HG02840 (cell line): ENCODE measurements around the gene SHMT1.
"Not testable (repeated sequence)": the region's sequence is repeated elsewhere in the genome, so short reads cannot be mapped to it uniquely, and the experiment has no call there.

Source experiments
- ATAC-seq: cut with Tn5 transposase; IDR thresholded peaks from one replicate; pipeline ENCODE4 v1.9.1; 2021; ENCODE audit warnings: mild to moderate bottlenecking, moderate library complexity, moderate number of reproducible peaks; ENCODE audit not compliant: unreplicated experiment, low FRiP score

Gene SHMT1

GRCh38 chr17:18303206-18303605 lies 60.1 kb downstream of the SHMT1 start:
- not testable (repeated sequence) for ATAC-seq

- no peak for ATAC-seq
These were observed 62.4 kb downstream of the SHMT1 start for GRCh38 chr17:18300725-18301480.

DNA sequence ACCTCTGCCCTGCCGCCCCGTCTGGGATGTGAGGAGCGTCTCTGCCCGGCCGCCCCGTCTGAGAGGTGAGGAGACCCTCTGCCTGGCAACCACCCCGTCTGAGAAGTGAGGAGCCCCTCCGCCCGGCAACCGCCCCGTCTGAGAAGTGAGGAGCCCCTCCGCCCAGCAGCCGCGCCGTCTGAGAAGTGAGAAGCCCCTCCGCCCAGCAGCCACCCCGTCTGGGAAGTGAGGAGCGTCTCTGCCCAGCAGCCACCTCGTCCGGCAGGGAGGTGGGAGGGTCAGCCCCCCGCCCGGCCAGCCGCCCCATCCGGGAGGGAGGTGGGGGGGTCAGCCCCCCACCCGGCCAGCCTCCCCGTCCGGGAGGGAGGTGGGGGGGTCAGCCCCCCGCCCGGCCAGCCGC lies 65.3 kb downstream of the SHMT1 start:
- ATAC-seq, result not testable (repeated sequence)

DNA sequence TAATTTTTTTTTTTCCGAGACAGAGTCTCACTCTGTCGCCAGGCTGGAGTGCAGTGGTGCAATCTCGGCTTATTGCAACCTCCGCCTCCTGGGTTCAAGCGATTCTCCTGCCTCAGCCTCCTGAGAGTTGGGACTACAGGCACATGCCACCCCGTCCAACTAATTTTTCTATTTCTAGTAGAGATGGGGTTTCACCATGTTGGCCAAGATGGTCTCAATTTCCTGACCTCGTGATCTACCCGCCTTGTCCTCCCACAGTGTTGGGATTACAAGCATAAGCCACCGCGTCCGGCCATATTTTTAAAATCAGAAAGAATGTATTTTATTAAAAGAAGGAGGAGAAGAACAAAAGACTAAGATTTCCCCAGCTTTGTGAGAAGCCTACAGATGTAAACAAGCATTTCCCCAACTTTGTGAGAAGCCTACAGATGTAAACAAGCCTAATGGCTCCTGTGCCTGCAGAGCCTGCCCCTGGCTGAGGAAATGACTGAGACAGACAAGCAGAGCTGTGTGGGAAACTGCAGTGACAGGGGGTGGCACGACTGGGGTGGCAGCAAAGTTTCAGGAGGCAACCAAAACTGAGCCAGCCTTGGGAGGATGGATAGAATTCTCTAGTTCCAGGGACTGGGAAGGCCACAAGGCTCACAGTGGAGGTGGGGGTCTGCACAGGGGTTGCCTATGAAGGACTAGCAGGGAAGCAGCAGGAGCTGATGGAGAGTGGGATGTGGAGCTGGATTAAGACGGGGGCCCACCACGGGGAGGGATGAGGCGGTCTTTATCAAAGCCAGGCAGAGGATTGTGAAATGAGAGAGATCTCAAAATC lies 71.4 kb downstream of the SHMT1 start:
- ATAC-seq, result no peak

DNA sequence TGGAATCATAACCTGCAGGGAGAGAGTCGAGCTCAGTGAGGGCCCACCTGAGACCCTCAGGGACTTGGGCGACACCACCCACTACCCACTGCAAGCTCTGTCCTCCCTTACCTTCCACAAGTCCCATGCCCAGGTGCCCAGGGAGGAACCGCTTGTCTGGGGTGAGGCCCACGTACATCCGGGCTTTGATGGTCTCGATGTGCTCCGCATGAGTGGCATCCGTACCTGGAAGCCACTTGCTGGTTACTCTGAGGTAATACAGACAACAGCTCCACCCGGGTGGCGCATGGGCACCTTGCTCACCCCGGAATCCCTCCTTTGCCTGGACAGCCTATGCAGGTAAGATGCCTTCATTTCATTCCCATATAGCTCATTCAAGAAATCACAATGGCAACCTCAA lies 78.1 kb downstream of the SHMT1 start:
- ATAC-seq, result no peak

DNA sequence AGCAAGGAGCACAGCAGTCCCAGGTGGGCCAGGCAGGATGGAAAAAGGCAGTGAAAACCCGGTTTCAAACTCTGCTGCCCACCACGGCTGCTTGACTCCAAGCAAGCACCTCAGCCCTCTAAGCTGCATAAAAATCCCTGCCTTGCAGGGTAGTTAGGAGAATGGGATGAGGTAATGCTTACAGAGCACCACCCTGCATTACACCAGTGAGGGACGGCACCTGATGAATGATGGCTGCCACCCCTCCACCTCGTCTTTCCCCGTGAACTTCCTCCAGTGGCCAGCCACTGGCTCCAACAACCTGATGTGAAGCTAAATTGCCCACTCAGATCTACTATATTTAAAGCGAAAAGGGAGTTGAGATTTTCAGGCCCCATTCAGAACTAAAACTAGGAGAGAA lies 81.6 kb downstream of the SHMT1 start:
- ATAC-seq, result no peak

DNA sequence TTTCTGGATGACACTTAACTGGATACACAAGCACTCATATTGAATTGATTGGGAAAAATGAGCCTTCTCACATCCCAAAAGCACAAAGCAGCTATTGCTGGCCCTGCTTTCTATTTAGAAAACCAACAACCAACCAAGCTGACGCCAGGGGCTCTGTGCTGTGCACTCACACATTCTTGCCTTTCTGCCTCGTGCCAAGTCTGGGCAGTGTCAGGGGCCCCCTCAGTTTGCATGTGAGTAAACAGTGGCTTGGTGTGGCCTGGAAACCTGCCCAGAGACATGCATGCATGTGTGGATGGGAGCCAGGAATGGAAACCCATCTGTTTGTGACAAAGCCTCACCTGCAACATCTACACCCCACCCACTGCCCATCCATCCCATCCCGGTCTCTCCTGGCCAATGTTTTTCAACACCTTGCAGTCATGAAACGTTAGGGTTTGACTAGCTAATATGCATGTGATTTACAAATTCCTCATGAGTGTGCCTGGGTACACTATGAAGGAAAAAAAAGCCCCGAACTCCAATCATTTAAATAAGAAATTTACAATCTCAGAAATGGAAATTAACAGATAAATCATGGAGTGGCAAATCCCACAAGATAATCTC lies 82.5 kb downstream of the SHMT1 start:
- ATAC-seq, result no peak

DNA sequence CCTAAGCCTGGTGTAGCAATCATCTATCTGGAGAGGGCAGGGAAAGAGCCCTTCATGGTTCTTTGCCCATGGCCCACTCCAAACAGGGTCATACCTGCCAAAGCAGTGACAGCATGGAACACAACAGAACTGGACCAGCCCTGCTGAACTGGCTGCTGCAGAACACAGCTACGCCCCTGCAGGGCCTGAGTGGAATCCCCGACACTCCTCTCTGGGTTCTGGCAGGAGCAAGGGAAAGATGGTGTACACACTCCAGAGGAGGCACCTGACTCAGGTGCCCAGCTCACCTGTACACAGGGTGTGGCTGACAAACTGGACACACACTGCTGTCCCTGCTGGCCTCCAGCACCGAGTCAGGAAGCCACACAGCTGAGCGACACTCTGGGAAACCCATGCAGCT lies 83.1 kb downstream of the SHMT1 start:
- ATAC-seq, result no peak

- ATAC-seq, result no peak
These were observed 84.5 kb downstream of the SHMT1 start for GRCh38 chr17:18278867-18279266.
